Fibroblast of lung (primary cell): ENCODE measurements around the gene GRIK4.

Experiments used
- EZH2 ChIP-seq: IDR thresholded peaks from 2 replicates; pipeline ENCODE4 v1.5.1; 2012; ENCODE audit warnings: low read length, control low read depth, mild to moderate bottlenecking; ENCODE audit errors: missing control alignments
- TF ChIP-seq, protein P1 (sequence below), 2 donors: IDR thresholded peaks in 1 of 2; conservative IDR thresholded peaks in 1 of 2; 1 replicate in 1 of 2; 2 replicates in 1 of 2; pipeline ENCODE4 v1.5.1; 2011 to 2012; ENCODE audit warnings: low read length in 2 of 2, control low read depth in 1 of 2, inconsistent platforms in 1 of 2, low read depth in 1 of 2, mild to moderate bottlenecking in 1 of 2

DNA sequence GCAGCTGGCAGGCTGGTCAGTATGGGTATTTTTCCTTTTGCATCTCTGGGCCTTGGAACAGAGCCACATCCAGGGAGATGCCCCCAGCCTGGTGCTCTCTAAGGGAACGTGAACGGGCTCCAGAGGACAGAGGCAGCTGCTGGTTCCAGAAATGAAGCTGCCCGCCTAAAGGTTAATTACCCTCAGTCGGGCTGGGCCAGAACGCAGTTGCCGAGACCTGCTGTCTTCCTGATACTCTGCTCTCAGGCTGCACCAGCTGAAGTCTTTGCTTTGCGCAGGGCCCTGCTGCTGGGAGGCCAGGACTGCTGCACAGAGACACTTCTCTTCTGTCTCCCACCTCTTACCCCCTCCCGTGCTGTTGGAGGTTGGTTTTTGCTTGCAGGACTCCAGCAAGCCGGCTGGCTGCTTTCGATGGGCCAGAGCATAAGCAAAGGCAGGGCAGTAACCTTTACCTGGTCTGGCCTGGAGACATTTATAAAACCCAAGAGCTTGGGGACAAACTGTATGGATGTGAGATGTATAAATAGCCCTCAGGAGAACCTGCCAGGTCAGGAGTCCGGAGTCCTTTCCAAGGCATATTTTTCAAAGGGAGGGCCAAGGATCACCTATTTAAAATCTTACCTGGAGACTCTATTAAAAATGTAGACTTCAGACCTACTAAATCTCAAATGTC is 197.1 kb downstream of the GRIK4 start:
- no peak for TF ChIP-seq EZH2
- TF ChIP-seq, protein P1, sequence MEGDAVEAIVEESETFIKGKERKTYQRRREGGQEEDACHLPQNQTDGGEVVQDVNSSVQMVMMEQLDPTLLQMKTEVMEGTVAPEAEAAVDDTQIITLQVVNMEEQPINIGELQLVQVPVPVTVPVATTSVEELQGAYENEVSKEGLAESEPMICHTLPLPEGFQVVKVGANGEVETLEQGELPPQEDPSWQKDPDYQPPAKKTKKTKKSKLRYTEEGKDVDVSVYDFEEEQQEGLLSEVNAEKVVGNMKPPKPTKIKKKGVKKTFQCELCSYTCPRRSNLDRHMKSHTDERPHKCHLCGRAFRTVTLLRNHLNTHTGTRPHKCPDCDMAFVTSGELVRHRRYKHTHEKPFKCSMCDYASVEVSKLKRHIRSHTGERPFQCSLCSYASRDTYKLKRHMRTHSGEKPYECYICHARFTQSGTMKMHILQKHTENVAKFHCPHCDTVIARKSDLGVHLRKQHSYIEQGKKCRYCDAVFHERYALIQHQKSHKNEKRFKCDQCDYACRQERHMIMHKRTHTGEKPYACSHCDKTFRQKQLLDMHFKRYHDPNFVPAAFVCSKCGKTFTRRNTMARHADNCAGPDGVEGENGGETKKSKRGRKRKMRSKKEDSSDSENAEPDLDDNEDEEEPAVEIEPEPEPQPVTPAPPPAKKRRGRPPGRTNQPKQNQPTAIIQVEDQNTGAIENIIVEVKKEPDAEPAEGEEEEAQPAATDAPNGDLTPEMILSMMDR (conservative IDR thresholded peaks at IDR 0.05 in 1 of 2, IDR thresholded peaks at IDR 0.05 in 1 of 2; ENCODE audit: low read depth in 1 of 2, low read length in 2 of 2) = no peak
